WTC11 (cell line): ENCODE data around the gene ETNK2. TPM values are rescaled to one million over a fixed set of nuclear protein-coding genes. Genes with fewer than 3 reads are reported as not detected.

Source experiments
- ATAC-seq: fragments of 200-7000 bp; cut with Tn5 transposase; 2 replicates; pipeline ENCODE4 v1.10.0; 2021; ENCODE audit warnings: mild to moderate bottlenecking, moderate library complexity
- CTCF ChIA-PET: fragments of 300-600 bp; sonication (Branson Sonifier 250); formaldehyde crosslinking; loops from one replicate; lab custom pipeline; 2021; ENCODE audit warnings: antibody characterized with exemption; lab: Charles Lee
- POLR2A ChIA-PET: fragments of 350-600 bp; sonication (Branson Sonifier 250); formaldehyde crosslinking; loops from one replicate; lab custom pipeline; 2021; ENCODE audit warnings: antibody characterized with exemption; lab: Charles Lee
- DNase-seq: peaks from one replicate; pipeline ENCODE4 v3.0.0; 2021; ENCODE audit warnings: low spot score
- H3K27ac Mint-ChIP-seq: 2 replicates; pipeline ENCODE4 v1.8.0; 2021; ENCODE audit warnings: mixed read lengths
- H3K27me3 Mint-ChIP-seq: 2 replicates; pipeline ENCODE4 v1.8.0; 2021; ENCODE audit warnings: low read depth, mild to moderate bottlenecking, moderate library complexity, mixed read lengths
- H3K36me3 Mint-ChIP-seq: 2 replicates; pipeline ENCODE4 v1.8.0; 2021; ENCODE audit warnings: mixed read lengths
- H3K4me1 Mint-ChIP-seq: 2 replicates; pipeline ENCODE4 v1.8.0; 2022; ENCODE audit warnings: mixed read lengths
- H3K4me3 Mint-ChIP-seq: 2 replicates; pipeline ENCODE4 v1.8.0; 2021; ENCODE audit warnings: mild to moderate bottlenecking, moderate library complexity, mixed read lengths
- H3K9me3 Mint-ChIP-seq: 2 replicates; pipeline ENCODE4 v1.8.0; 2021; ENCODE audit warnings: mixed read lengths
- ARID4B ChIP-seq: sonication (generic); formaldehyde crosslinking; IDR thresholded peaks from 2 replicates; pipeline ENCODE4 v1.8.0; 2023; ENCODE audit warnings: missing genetic modification reagents, mild to moderate bottlenecking, borderline replicate concordance
- ATF1 ChIP-seq: sonication (generic); formaldehyde crosslinking; IDR thresholded peaks from 2 replicates; pipeline ENCODE4 v1.8.1; 2023; ENCODE audit warnings: mild to moderate bottlenecking, moderate library complexity, missing genetic modification reagents
- ATF6 ChIP-seq: sonication (generic); formaldehyde crosslinking; IDR thresholded peaks from 2 replicates; pipeline ENCODE4 v1.8.1; 2023; ENCODE audit warnings: mild to moderate bottlenecking, missing genetic modification reagents
- FOXP1 ChIP-seq: sonication (generic); formaldehyde crosslinking; IDR thresholded peaks from 2 replicates; pipeline ENCODE4 v1.8.0; 2022; ENCODE audit warnings: missing genetic modification reagents, mild to moderate bottlenecking, moderate library complexity, borderline replicate concordance
- MLX ChIP-seq: sonication (generic); formaldehyde crosslinking; IDR thresholded peaks from 2 replicates; pipeline ENCODE4 v1.8.1; 2023; ENCODE audit warnings: mild to moderate bottlenecking, missing genetic modification reagents, moderate library complexity
- SMAD4 ChIP-seq: sonication (generic); formaldehyde crosslinking; IDR thresholded peaks from 2 replicates; pipeline ENCODE4 v1.8.0; 2022; ENCODE audit warnings: mild to moderate bottlenecking, missing genetic modification reagents
- TP53 ChIP-seq: sonication (generic); formaldehyde crosslinking; IDR thresholded peaks from 2 replicates; pipeline ENCODE4 v1.8.1; 2023; ENCODE audit warnings: mild to moderate bottlenecking, missing genetic modification reagents
- ZMAT4 ChIP-seq: fragments of 250-450 bp; sonication (Bioruptor Pico); IDR thresholded peaks from 2 replicates; pipeline ENCODE4 v1.9.0; 2021; ENCODE audit warnings: mild to moderate bottlenecking
- ZNF121 ChIP-seq: sonication (generic); formaldehyde crosslinking; IDR thresholded peaks from 2 replicates; pipeline ENCODE4 v1.8.0; 2023; ENCODE audit warnings: missing genetic modification reagents
- ZNF219 ChIP-seq: sonication (generic); formaldehyde crosslinking; IDR thresholded peaks from 2 replicates; pipeline ENCODE4 v1.8.0; 2023; ENCODE audit warnings: missing genetic modification reagents, mild to moderate bottlenecking, borderline replicate concordance
- ZNF232 ChIP-seq: sonication (generic); formaldehyde crosslinking; IDR thresholded peaks from 2 replicates; pipeline ENCODE4 v1.8.0; 2022; ENCODE audit warnings: mild to moderate bottlenecking, missing genetic modification reagents
- ZNF317 ChIP-seq: sonication (generic); formaldehyde crosslinking; IDR thresholded peaks from 2 replicates; pipeline ENCODE4 v1.8.1; 2023; ENCODE audit warnings: low read depth, mild to moderate bottlenecking, moderate library complexity, missing genetic modification reagents, borderline replicate concordance
- ZNF423 ChIP-seq: fragments of 250-450 bp; sonication (Bioruptor Pico); IDR thresholded peaks from 2 replicates; pipeline ENCODE4 v2.1.2; 2022; ENCODE audit warnings: mild to moderate bottlenecking, moderate library complexity
- total RNA-seq: library from RNA; stranded (reverse); gene quantifications from 3 replicates; pipeline ENCODE4 v1.2.3, GENCODE V29; 2021
- TF ChIP-seq, protein P1 (sequence below): sonication (generic); formaldehyde crosslinking; IDR thresholded peaks from 2 replicates; pipeline ENCODE4 v1.8.1; 2022; ENCODE audit warnings: low read depth, missing genetic modification reagents, borderline replicate concordance

ETNK2 gene
- total RNA-seq, 1 experiment from 2014 or later, result 19.7 TPM

- DNase-seq, result peak; percentile 75
- CTCF ChIA-PET, result interaction anchor here (0.6 to 5.3 kb wide), 16 partner anchors 9 to 319 kb away, joined by 3 to 68 read pairs (median 5); partner anchors contain the start of genes ETNK2 and GOLT1A
- peaks cover 8% of the 10 kb centered on the region for H3K4me1 Mint-ChIP-seq
- peaks cover 66% of the 10 kb centered on the region for H3K27me3 Mint-ChIP-seq
- no peak overlapping the region for H3K27ac Mint-ChIP-seq
- POLR2A ChIA-PET, result interaction anchor here (0.5 to 1.6 kb wide), 2 partner anchors 40 to 47 kb away, joined by 4 to 7 read pairs; no protein-coding TSS in a partner anchor
- peak; percentile 78 for ATAC-seq
- TF ChIP-seq ZNF423 (CRISPR knock-in tag) (peak; percentile 76), ZMAT4 (CRISPR knock-in tag) (no peak), MLX (CRISPR knock-in tag) (no peak), ZNF317 (no peak), TP53 (no peak)
- H3K36me3 Mint-ChIP-seq, result no peaks in the 10 kb centered on the region
- peaks cover 6% of the 10 kb centered on the region; the same call in 1 of the 2 replicates for H3K9me3 Mint-ChIP-seq
- peak overlapping the region; percentile 61 for H3K4me3 Mint-ChIP-seq
Observed at GRCh38 chr1:204190212-204191211, 38.7 kb upstream of the ETNK2 start.

GRCh38 chr1:204188959-204189639 lies 37.3 kb upstream of the ETNK2 start:
- Mint-ChIP-seq H3K4me3 (no peak overlapping the region), H3K36me3 (no peaks in the 10 kb centered on the region), H3K9me3 (no peaks in the 10 kb centered on the region), H3K27me3 (peaks cover 66% of the 10 kb centered on the region), H3K4me1 (peaks cover 8% of the 10 kb centered on the region), H3K27ac (no peak overlapping the region)
- no peak for TF ChIP-seq FOXP1 (CRISPR knock-in tag)
- TF ChIP-seq ZNF232 (CRISPR knock-in tag), result no peak
- no peak for TF ChIP-seq SMAD4 (CRISPR knock-in tag)
- TF ChIP-seq ZNF219 (CRISPR knock-in tag), result no peak
- no peak for TF ChIP-seq ARID4B (CRISPR knock-in tag)
- no peak for TF ChIP-seq ATF6 (CRISPR knock-in tag)
- TF ChIP-seq, protein P1, sequence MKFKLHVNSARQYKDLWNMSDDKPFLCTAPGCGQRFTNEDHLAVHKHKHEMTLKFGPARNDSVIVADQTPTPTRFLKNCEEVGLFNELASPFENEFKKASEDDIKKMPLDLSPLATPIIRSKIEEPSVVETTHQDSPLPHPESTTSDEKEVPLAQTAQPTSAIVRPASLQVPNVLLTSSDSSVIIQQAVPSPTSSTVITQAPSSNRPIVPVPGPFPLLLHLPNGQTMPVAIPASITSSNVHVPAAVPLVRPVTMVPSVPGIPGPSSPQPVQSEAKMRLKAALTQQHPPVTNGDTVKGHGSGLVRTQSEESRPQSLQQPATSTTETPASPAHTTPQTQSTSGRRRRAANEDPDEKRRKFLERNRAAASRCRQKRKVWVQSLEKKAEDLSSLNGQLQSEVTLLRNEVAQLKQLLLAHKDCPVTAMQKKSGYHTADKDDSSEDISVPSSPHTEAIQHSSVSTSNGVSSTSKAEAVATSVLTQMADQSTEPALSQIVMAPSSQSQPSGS, result no peak
- TF ChIP-seq ZNF121 (CRISPR knock-in tag), result no peak
- no peak for TF ChIP-seq ATF1 (CRISPR knock-in tag)
- CTCF ChIA-PET, result interaction anchor here (0.8 to 5.3 kb wide), 7 partner anchors 12 to 209 kb away, joined by 3 to 68 read pairs (median 11); partner anchors contain the start of genes ETNK2 and GOLT1A
- DNase-seq, result no peak
- ATAC-seq, result no peak
- POLR2A ChIA-PET, result no interaction called here
